IMR-90 (cell line): Measurements from ENCODE around the gene MMS19. TPM values are rescaled to one million over a fixed set of nuclear protein-coding genes. Genes with fewer than 3 reads are reported as not detected.

Source experiments
- ATAC-seq: fragments of 200-7000 bp; cut with Tn5 transposase; 2 replicates; pipeline ENCODE4 v1.9.1; 2020; ENCODE audit warnings: low read depth, mild to moderate bottlenecking, moderate library complexity
- BruUV-seq: library from RNA; stranded (reverse); fragments of 400-500 nt; replicated peaks from 2 replicates; lab custom pipeline; 2021; lab: Mats Ljungman, UMichigan
- CTCF ChIA-PET: fragments of 300-600 bp; formaldehyde crosslinking; extraction: SDS; loops from one replicate; lab custom pipeline; 2021; ENCODE audit warnings: antibody characterized with exemption; lab: Yijun Ruan, JAX
- POLR2A ChIA-PET: fragments of 300-600 bp; sonication (Branson Sonifier 250); formaldehyde crosslinking; loops from one replicate; lab custom pipeline; 2022; ENCODE audit warnings: antibody characterized with exemption; ENCODE audit not compliant: unreplicated experiment; lab: Charles Lee
- DNase-seq: peaks from one replicate; pipeline ENCODE4 v3.0.0; 2013
- H2AFZ ChIP-seq: replicated peaks from 2 replicates; pipeline ENCODE3; 2013; ENCODE audit warnings: low read length, mild to moderate bottlenecking; ENCODE audit not compliant: poor library complexity
- H2AK5ac ChIP-seq: 2 replicates; pipeline ENCODE4 v1.6.1; 2013; ENCODE audit warnings: low read depth, low read length, inconsistent platforms
- H2AK9ac ChIP-seq: replicated peaks from 2 replicates; pipeline ENCODE3; 2013; ENCODE audit warnings: mild to moderate bottlenecking, low read depth, low read length, moderate library complexity; ENCODE audit not compliant: poor library complexity
- H2BK120ac ChIP-seq: 2 replicates; pipeline ENCODE4 v1.6.1; 2013; ENCODE audit warnings: low read depth, low read length, inconsistent platforms
- H2BK15ac ChIP-seq: 3 replicates; pipeline ENCODE4 v1.6.1; 2013; ENCODE audit warnings: low read depth, low read length, inconsistent platforms
- H2BK20ac ChIP-seq: 2 replicates; pipeline ENCODE4 v1.6.1; 2013; ENCODE audit warnings: low read depth, mild to moderate bottlenecking, inconsistent platforms, low read length, moderate library complexity
- H2BK5ac ChIP-seq: 2 replicates; pipeline ENCODE4 v1.6.1; 2013; ENCODE audit warnings: mild to moderate bottlenecking, low read depth, low read length, inconsistent platforms; ENCODE audit not compliant: poor library complexity, severe bottlenecking
- H3K14ac ChIP-seq: replicated peaks from 2 replicates; pipeline ENCODE4 v1.6.1; 2013; ENCODE audit warnings: low read depth, low read length, inconsistent platforms
- H3K18ac ChIP-seq: 2 replicates; pipeline ENCODE4 v1.6.1; 2013; ENCODE audit warnings: low read depth, low read length, control low read depth
- H3K23ac ChIP-seq: 2 replicates; pipeline ENCODE4 v1.6.1; 2013; ENCODE audit warnings: low read depth, low read length, inconsistent platforms
- H3K27ac ChIP-seq: 2 replicates; pipeline ENCODE4 v1.5.1; 2013; ENCODE audit warnings: mild to moderate bottlenecking, control low read depth, low read length; ENCODE audit not compliant: insufficient read depth
- H3K27me3 ChIP-seq: 2 replicates; pipeline ENCODE4 v1.6.1; 2013; ENCODE audit warnings: low read length; ENCODE audit not compliant: control insufficient read depth, insufficient read depth
- H3K36me3 ChIP-seq: 2 replicates; pipeline ENCODE4 v1.6.1; 2013; ENCODE audit warnings: low read length, mixed read lengths; ENCODE audit not compliant: control insufficient read depth, insufficient read depth
- H3K4ac ChIP-seq: 2 replicates; pipeline ENCODE4 v1.6.1; 2013; ENCODE audit warnings: low read depth, low read length, inconsistent platforms
- H3K4me1 ChIP-seq: 2 replicates; pipeline ENCODE4 v1.6.1; 2013; ENCODE audit warnings: low read length, mixed read lengths; ENCODE audit not compliant: control insufficient read depth, insufficient read depth
- H3K4me2 ChIP-seq: 2 replicates; pipeline ENCODE4 v1.6.1; 2013; ENCODE audit warnings: low read depth, mild to moderate bottlenecking, control low read depth, low read length, moderate library complexity
- H3K4me3 ChIP-seq: 2 replicates; pipeline ENCODE4 v1.5.1; 2013; ENCODE audit warnings: low read depth, mild to moderate bottlenecking, control low read depth, low read length, moderate library complexity; ENCODE audit not compliant: insufficient read depth
- H3K56ac ChIP-seq: 2 replicates; pipeline ENCODE4 v1.6.1; 2013; ENCODE audit warnings: low read length, inconsistent platforms; ENCODE audit not compliant: insufficient read depth; ENCODE audit errors: extremely low read depth
- H3K79me1 ChIP-seq, 2 experiments: 2 replicates each; pipeline ENCODE4 v1.6.1; 2013; ENCODE audit warnings: low read length in 2 of 2, inconsistent platforms in 1 of 2, low read depth in 1 of 2
- H3K9ac ChIP-seq: 2 replicates; pipeline ENCODE4 v1.6.1; 2013; ENCODE audit warnings: low read depth, low read length, control low read depth
- H3K9me1 ChIP-seq: 2 replicates; pipeline ENCODE4 v1.6.1; 2013; ENCODE audit warnings: low read length, inconsistent platforms; ENCODE audit not compliant: insufficient read depth
- H3K9me3 ChIP-seq: 2 replicates; pipeline ENCODE4 v1.6.1; 2013; ENCODE audit warnings: low read length; ENCODE audit not compliant: control insufficient read depth, insufficient read depth
- H4K20me1 ChIP-seq: 2 replicates; pipeline ENCODE4 v1.6.1; 2013; ENCODE audit warnings: low read length, inconsistent platforms; ENCODE audit not compliant: insufficient read depth
- H4K5ac ChIP-seq: 2 replicates; pipeline ENCODE4 v1.6.1; 2013; ENCODE audit warnings: mild to moderate bottlenecking, low read depth, low read length, control low read depth
- H4K8ac ChIP-seq, 2 experiments: 2 replicates each; pipeline ENCODE4 v1.6.1; 2013; ENCODE audit warnings: low read depth in 2 of 2, low read length in 2 of 2, control low read depth in 1 of 2, inconsistent platforms in 1 of 2
- H4K91ac ChIP-seq: 2 replicates; pipeline ENCODE4 v1.6.1; 2013; ENCODE audit warnings: low read depth, low read length, inconsistent platforms; ENCODE audit not compliant: insufficient read depth
- BHLHE40 ChIP-seq: fragments of 150-350 bp; IDR thresholded peaks from 2 replicates; pipeline ENCODE4 v1.6.1; 2016; ENCODE audit warnings: mild to moderate bottlenecking, low read depth, low read length
- CEBPB ChIP-seq: IDR thresholded peaks from 2 replicates; pipeline ENCODE4 v1.6.1; 2012; ENCODE audit warnings: low read depth, low read length, improper control_type of control experiment
- CHD1 ChIP-seq: IDR thresholded peaks from 2 replicates; pipeline ENCODE4 v1.6.1; 2012; ENCODE audit warnings: low read depth, low read length, improper control_type of control experiment
- CTCF ChIP-seq: conservative IDR thresholded peaks from 2 replicates; pipeline ENCODE4 v1.5.1; 2012; ENCODE audit warnings: mild to moderate bottlenecking, low read depth, low read length, improper control_type of control experiment
- FOS ChIP-seq: fragments of 150-350 bp; IDR thresholded peaks from 2 replicates; pipeline ENCODE4 v1.6.1; 2016; ENCODE audit warnings: low read depth, low read length
- MAFK ChIP-seq: IDR thresholded peaks from 2 replicates; pipeline ENCODE4 v1.6.1; 2012; ENCODE audit warnings: low read depth, low read length, improper control_type of control experiment
- MAZ ChIP-seq: IDR thresholded peaks from 2 replicates; pipeline ENCODE4 v1.6.1; 2012; ENCODE audit warnings: low read depth, mild to moderate bottlenecking, low read length, improper control_type of control experiment, moderate library complexity, borderline replicate concordance
- MXI1 ChIP-seq: IDR thresholded peaks from 2 replicates; pipeline ENCODE4 v1.6.1; 2012; ENCODE audit warnings: low read depth, mild to moderate bottlenecking, low read length, moderate library complexity, borderline replicate concordance
- POLR2A ChIP-seq: IDR thresholded peaks from 2 replicates; pipeline ENCODE4 v1.6.1; 2012; ENCODE audit warnings: mild to moderate bottlenecking, low read depth, low read length
- RAD21 ChIP-seq: IDR thresholded peaks from 2 replicates; pipeline ENCODE4 v1.6.1; 2012; ENCODE audit warnings: low read length, improper control_type of control experiment
- RCOR1 ChIP-seq: IDR thresholded peaks from 2 replicates; pipeline ENCODE4 v1.6.1; 2012; ENCODE audit warnings: mild to moderate bottlenecking, low read length, improper control_type of control experiment; ENCODE audit not compliant: insufficient replicate concordance
- SMC3 ChIP-seq: fragments of 150-350 bp; IDR thresholded peaks from 2 replicates; pipeline ENCODE4 v1.6.1; 2016; ENCODE audit warnings: low read depth, mild to moderate bottlenecking, antibody characterized with exemption, low read length, moderate library complexity
- USF2 ChIP-seq: fragments of 150-350 bp; IDR thresholded peaks from 2 replicates; pipeline ENCODE4 v1.6.1; 2017; ENCODE audit warnings: mild to moderate bottlenecking, antibody characterized with exemption, low read length, low read depth
- WGBS, 2 experiments: methylation state at CpG; one replicate each; pipeline versions ENCODE4 v1.1.5 to v1.1.7; 2013; ENCODE audit warnings: missing lambda C conversion rate in 2 of 2; ENCODE audit not compliant: insufficient read length in 1 of 2; ENCODE audit errors: extremely low coverage in 2 of 2; 5-methylcytosine and 5-hydroxymethylcytosine counted together
- dilution Hi-C: fragments of 300-500 bp; cut with HindIII; formaldehyde crosslinking; loops from one replicate; pipeline ENCODE4 v1.14.3; 2018; ENCODE audit warnings: low sequenced_read_pairs; ENCODE audit not compliant: unreplicated experiment
- in situ Hi-C: fragments of 300-500 bp; cut with MboI; formaldehyde crosslinking; loops from 3 replicates; pipeline ENCODE4 v1.14.3; 2019; ENCODE audit warnings: low sequenced_read_pairs, inconsistent platforms, mixed read lengths
- intact Hi-C: fragments of 100-400 bp; cut with micrococcal nuclease; formaldehyde crosslinking; loops from 2 replicates; pipeline ENCODE4 v1.10.0; 2022
- polyA plus RNA-seq, 3 experiments: library from polyadenylated mRNA; depleted of rRNA; stranded (reverse); fragments of >200 nt; gene quantifications; 2 replicates each; pipeline ENCODE4 v1.2.3, GENCODE V29; 2012; ENCODE audit warnings: low replicate concordance in 1 of 3
- total RNA-seq: library from RNA; depleted of rRNA; stranded (reverse); fragments of >200 nt; gene quantifications from 2 replicates; pipeline ENCODE4 v1.2.3, GENCODE V29; 2012
- TF ChIP-seq, protein P1 (sequence below): fragments of 150-350 bp; IDR thresholded peaks from 2 replicates; pipeline ENCODE4 v1.6.1; 2016; ENCODE audit warnings: low read depth, mild to moderate bottlenecking, low read length, moderate library complexity, borderline replicate concordance

The MMS19 gene
- total and polyA plus RNA-seq, 2 of the 4 experiments (the other 2 are of a cell fraction) = 70.1 to 72.7 TPM

DNA sequence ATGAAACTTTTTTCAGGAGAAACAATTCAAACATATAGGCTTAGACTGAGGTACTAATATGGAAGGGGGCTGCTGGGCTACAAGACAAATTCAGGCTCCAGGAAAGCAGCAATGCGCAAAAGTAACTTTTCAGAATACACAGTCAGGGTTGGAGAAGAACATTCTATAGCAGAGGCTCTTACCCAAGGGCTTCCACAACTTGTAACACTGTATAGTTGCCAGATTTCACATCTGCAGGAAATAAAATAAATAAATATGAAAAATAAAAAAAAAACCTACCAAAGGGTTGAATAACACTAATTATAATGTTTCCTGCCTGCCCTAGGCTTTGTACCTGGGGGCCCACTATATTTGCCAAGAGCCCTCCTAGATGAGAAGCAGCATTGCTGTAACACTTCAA, 14.3 kb downstream of the MMS19 start:
- H3K4me3 ChIP-seq = no peak overlapping the region
- WGBS, 2 experiments = no CpG with 5 or more reads among the region's 1 CpG
- intact Hi-C loops = no loop called here
- no peak overlapping the region for H2BK20ac ChIP-seq
- no peak overlapping the region for H2AK5ac ChIP-seq
- TF ChIP-seq BHLHE40 (no peak), SMC3 (no peak), RCOR1 (no peak), CHD1 (no peak), FOS (no peak), MXI1 (no peak), RAD21 (no peak), USF2 (no peak), CTCF (no peak), MAZ (no peak), MAFK (no peak), POLR2A (no peak), CEBPB (no peak)
- TF ChIP-seq, protein P1, sequence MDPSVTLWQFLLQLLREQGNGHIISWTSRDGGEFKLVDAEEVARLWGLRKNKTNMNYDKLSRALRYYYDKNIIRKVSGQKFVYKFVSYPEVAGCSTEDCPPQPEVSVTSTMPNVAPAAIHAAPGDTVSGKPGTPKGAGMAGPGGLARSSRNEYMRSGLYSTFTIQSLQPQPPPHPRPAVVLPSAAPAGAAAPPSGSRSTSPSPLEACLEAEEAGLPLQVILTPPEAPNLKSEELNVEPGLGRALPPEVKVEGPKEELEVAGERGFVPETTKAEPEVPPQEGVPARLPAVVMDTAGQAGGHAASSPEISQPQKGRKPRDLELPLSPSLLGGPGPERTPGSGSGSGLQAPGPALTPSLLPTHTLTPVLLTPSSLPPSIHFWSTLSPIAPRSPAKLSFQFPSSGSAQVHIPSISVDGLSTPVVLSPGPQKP = no peak
- peaks cover 7% of the 10 kb centered on the region for H3K4me1 ChIP-seq
- dilution Hi-C loops = no loop called here
- BruUV-seq = no TSS peak
- peaks cover 19 to 76% of the 10 kb centered on the region in 2 experiments for H3K79me1 ChIP-seq
- ATAC-seq (no peak), DNase-seq (peak; percentile 36)
- H4K5ac ChIP-seq = no peak overlapping the region
- no peak overlapping the region for H2BK120ac ChIP-seq
- H3K36me3 ChIP-seq = peaks cover 18% of the 10 kb centered on the region
- no peak overlapping the region for H3K56ac ChIP-seq
- no peak overlapping the region for H3K4ac ChIP-seq
- no peak overlapping the region for H3K14ac ChIP-seq
- no peak overlapping the region for H2BK15ac ChIP-seq
- H2BK5ac ChIP-seq = peak overlapping the region; percentile 1
- no peaks in the 10 kb centered on the region for H3K27me3 ChIP-seq
- H3K9ac ChIP-seq = no peak overlapping the region
- no peak overlapping the region for H2AK9ac ChIP-seq
- peaks cover 34% of the 10 kb centered on the region for H4K20me1 ChIP-seq
- H4K8ac ChIP-seq = no peak overlapping the region
- H3K23ac ChIP-seq = peak overlapping the region; percentile 47; the same call in 1 of the 2 replicates
- no peaks in the 10 kb centered on the region for H3K9me3 ChIP-seq
- ChIA-PET CTCF (no interaction called here), POLR2A (no interaction called here)
- H4K91ac ChIP-seq = no peak overlapping the region
- in situ Hi-C loops = no loop called here
- H3K9me1 ChIP-seq = peaks cover 18% of the 10 kb centered on the region
- H3K4me2 ChIP-seq = no peak overlapping the region
- H2AFZ ChIP-seq = no peak overlapping the region
- no peak overlapping the region for H3K18ac ChIP-seq
- H3K27ac ChIP-seq = no peak overlapping the region
